AG04450 (cell line): ENCODE data around the gene GALNT9. TPM values are rescaled to one million over a fixed set of nuclear protein-coding genes. Genes with fewer than 3 reads are reported as not detected.

Experiments
- CTCF ChIA-PET: fragments of 300-600, 350-600 bp; formaldehyde crosslinking; extraction: SDS; loops from one replicate; lab custom pipeline; 2022; ENCODE audit warnings: antibody characterized with exemption, inconsistent platforms; lab: Charles Lee
- POLR2A ChIA-PET: fragments of 350-600 bp; formaldehyde crosslinking; extraction: SDS; loops from one replicate; lab custom pipeline; 2021; ENCODE audit warnings: antibody characterized with exemption, inconsistent platforms; lab: Yijun Ruan, JAX
- DNase-seq: peaks from one replicate; pipeline ENCODE4 v3.0.0-alpha.2; 2011; ENCODE audit warnings: low read depth, low spot score
- H3K27ac ChIP-seq: one replicate; pipeline ENCODE4 v1.5.1; 2012; ENCODE audit warnings: low read depth, low read length, control low read depth
- H3K27me3 ChIP-seq: one replicate; pipeline ENCODE4 v1.6.0; 2012; ENCODE audit warnings: low read length; ENCODE audit not compliant: control insufficient read depth, insufficient read depth
- H3K4me3 ChIP-seq: 2 replicates; pipeline ENCODE4 v1.5.1; 2011; ENCODE audit warnings: mild to moderate bottlenecking, low read depth, low read length, control low read depth
- H3K9me3 ChIP-seq: 2 replicates; pipeline ENCODE4 v1.5.1; 2012; ENCODE audit warnings: low read length; ENCODE audit not compliant: control insufficient read depth, insufficient read depth
- CTCF ChIP-seq: IDR thresholded peaks from 2 replicates; pipeline ENCODE4 v1.5.1; 2011; ENCODE audit warnings: low read depth, low read length, control low read depth, inconsistent platforms
- polyA plus RNA-seq: library from polyadenylated mRNA; depleted of rRNA; stranded (reverse); fragments of >200 nt; gene quantifications from 2 replicates; pipeline ENCODE4 v1.2.3, GENCODE V29; 2011; rRNA removed
- small RNA-seq: library from RNA; depleted of rRNA; stranded (forward); fragments of <200 nt; gene quantifications from one replicate; pipeline ENCODE3, GENCODE V24; 2012; ENCODE audit warnings: low read depth; ENCODE audit not compliant: insufficient read length

Gene GALNT9
- polyA plus RNA-seq, 1 experiment, result not detected

- DNase-seq, result no peak
- CTCF ChIA-PET, result no interaction called here
- no peaks in the 10 kb centered on the region; the same call in 1 of the 2 replicates for H3K9me3 ChIP-seq
These were observed 180.9 kb downstream of the GALNT9 start for GRCh38 chr12:132148368-132149045.

GRCh38 chr12:132147423-132148367, 181.7 kb downstream of the GALNT9 start:
- ChIA-PET POLR2A (interaction anchor here (1.9 kb wide), 1 partner anchor 15 kb away, joined by 6 read pairs; no protein-coding TSS in a partner anchor), CTCF (no interaction called here)
- TF ChIP-seq CTCF, result no peak
- H3K27me3 ChIP-seq, result no peaks in the 10 kb centered on the region
- no peaks in the 10 kb centered on the region; the same call in 1 of the 2 replicates for H3K9me3 ChIP-seq
- DNase-seq, result no peak
- H3K27ac ChIP-seq, result no peak overlapping the region
- no peak overlapping the region for H3K4me3 ChIP-seq

More at GRCh38 chr12:132148368-132149045, 180.9 kb downstream of the GALNT9 start:
- H3K27ac ChIP-seq, result no peak overlapping the region
- no peak for TF ChIP-seq CTCF
- H3K27me3 ChIP-seq, result no peaks in the 10 kb centered on the region
- POLR2A ChIA-PET, result no interaction called here
- no peak overlapping the region for H3K4me3 ChIP-seq

GRCh38 chr12:132146772-132147422, 182.5 kb downstream of the GALNT9 start:
- no peak for TF ChIP-seq CTCF
- Histone ChIP-seq H3K27me3 (no peaks in the 10 kb centered on the region), H3K9me3 (no peaks in the 10 kb centered on the region; the same call in 1 of the 2 replicates), H3K4me3 (no peak overlapping the region), H3K27ac (no peak overlapping the region)
- CTCF ChIA-PET, result no interaction called here
- no peak for DNase-seq
- POLR2A ChIA-PET, result interaction anchor here (1.9 kb wide), 1 partner anchor 15 kb away, joined by 6 read pairs; no protein-coding TSS in a partner anchor

Small RNAs within 50 kb of the gene (small RNA-seq; reads per million reads assigned to genes)
- gene AC138466.3, result not detected

Other genes with a start within 250 kb of the GALNT9 start
- 4.5 and 4.6 TPM in 2 replicates for gene DDX51, start 185.3 kb downstream of the GALNT9 start, polyA plus RNA-seq
- gene NOC4L, start 185.1 kb downstream of the GALNT9 start, polyA plus RNA-seq, result 2.9 and 3.7 TPM in 2 replicates
- gene FBRSL1, start 160.6 kb upstream of the GALNT9 start, polyA plus RNA-seq, result 1.1 and 1.5 TPM in 2 replicates